Stimulated activated CD8-positive, alpha-beta memory T cell treated with anti-CD3 and anti-CD28 coated beads, Interleukin-7, amount 100 ng/mL, for 48 hours (primary cell): ENCODE data around the gene HORMAD2.
"Not testable (repeated sequence)": the region's sequence is repeated elsewhere in the genome, so short reads cannot be mapped to it uniquely, and the experiment has no call there.

ENCODE experiments used
- DNase-seq, 2 donors: peaks; one replicate each; pipeline ENCODE4 v3.0.0-alpha.2; 2020; ENCODE audit warnings: low read depth in 1 of 2; ENCODE audit errors: extremely low read depth in 1 of 2

HORMAD2 gene

GRCh38 chr22:30054764-30055069 is 25.5 kb upstream of the HORMAD2 start:
- no peak for DNase-seq

GRCh38 chr22:30056015-30056414 is 24.2 kb upstream of the HORMAD2 start:
- no peak for DNase-seq

DNA sequence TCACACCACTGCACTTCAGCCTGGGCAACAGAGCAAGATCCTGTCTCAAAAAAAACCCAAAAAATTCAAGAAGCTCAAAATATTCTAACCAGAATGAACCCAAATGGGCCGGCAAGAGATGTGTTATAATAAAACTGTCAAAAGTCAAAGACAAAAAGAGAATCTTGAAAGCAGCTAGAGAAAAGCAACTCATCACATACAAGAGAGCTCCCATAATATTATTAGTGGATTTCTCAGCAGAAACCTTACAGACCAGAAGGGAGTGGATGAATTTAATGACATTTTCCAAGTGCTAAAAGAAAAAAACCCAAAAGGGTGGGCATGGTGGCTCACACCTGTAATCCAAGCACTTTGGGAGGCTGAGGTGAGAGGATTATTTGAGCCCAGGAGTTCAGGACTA is 22.9 kb upstream of the HORMAD2 start:
- no peak for DNase-seq

GRCh38 chr22:30059346-30060020 is 20.8 kb upstream of the HORMAD2 start:
- DNase-seq, result not testable (repeated sequence)

DNA sequence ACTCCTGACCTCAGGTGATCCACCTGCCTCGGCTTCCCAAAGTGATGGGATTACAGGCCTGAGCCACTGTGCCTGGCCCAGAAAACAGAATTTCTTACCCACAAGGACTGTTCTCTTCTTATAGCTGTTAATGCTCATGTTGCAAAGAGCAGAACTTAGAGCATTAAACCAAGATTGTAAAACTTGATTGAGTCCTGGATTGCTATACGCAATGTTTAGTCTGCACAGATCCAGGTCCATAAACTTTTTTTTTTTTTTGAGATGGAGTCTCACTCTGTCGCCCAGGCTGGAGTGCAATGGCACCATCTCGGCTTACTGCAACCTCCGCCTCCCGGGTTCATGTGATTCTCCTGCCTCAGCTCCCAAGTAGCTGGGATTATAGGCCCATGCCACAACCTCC is 19.2 kb upstream of the HORMAD2 start:
- not testable (repeated sequence) for DNase-seq

DNA sequence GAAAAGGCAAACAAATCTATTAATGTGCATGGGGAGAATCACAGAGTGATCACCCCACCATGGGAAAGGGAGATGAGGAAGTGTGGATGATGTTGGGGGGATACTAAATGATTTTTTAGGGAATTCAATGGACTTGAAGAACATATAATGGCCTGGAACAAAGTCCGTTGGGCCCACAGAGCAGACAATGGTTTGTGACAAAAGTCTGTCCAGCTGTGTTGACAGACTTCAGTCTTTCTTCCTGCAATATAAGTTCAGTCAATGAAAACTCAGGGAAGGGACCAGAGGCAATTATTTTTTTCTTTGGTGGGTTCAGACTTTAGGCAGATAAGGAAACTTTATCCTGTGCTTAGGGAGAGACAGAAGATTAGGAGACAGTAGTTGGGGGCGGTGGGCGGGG is 18.0 kb upstream of the HORMAD2 start:
- DNase-seq, result no peak

GRCh38 chr22:30062950-30063349 is 17.3 kb upstream of the HORMAD2 start:
- DNase-seq, result no peak

GRCh38 chr22:30064172-30064571 is 16.1 kb upstream of the HORMAD2 start:
- DNase-seq, result no peak

DNA sequence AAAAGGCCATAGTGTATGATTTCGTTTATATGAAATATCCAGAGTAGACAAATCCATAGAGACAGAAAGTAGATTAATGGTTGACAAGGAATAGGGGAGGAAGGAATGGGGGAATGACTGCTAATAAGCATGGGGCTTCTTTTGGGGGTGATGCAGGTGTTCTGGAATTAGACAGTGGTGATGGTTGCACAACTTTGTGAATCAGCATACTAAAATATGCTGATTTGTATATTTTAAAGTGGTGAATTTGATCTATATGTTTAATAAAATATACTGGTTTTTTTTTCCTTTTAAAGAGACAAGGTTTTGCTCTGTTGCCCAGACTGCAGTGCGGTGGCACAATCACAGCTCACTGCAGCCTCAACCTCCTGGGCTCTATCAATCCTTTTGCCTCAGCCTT is 6.5 kb upstream of the HORMAD2 start:
- DNase-seq, result no peak

GRCh38 chr22:30074147-30074546 is 6.1 kb upstream of the HORMAD2 start:
- no peak for DNase-seq

DNA sequence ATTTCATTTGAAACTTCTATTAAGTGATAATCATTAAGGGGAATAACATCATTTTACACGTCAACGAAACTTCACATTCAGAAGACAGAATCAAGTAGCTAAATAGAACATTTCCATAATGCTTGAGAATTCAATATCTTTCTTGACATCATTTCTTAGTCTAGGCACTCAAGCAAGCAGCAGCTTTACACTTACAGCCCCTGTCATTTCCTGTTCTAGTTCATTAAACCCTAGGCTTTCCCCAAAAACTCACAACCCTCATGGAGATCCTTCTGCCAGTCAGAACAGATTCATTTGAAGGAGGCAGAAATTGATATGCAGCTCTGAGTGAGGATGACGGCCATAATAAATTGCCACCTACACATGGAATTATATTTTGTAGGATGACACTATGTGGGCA is 5.3 kb upstream of the HORMAD2 start:
- DNase-seq, result no peak

GRCh38 chr22:30077279-30077880 is 2.9 kb upstream of the HORMAD2 start:
- DNase-seq, result no peak

DNA sequence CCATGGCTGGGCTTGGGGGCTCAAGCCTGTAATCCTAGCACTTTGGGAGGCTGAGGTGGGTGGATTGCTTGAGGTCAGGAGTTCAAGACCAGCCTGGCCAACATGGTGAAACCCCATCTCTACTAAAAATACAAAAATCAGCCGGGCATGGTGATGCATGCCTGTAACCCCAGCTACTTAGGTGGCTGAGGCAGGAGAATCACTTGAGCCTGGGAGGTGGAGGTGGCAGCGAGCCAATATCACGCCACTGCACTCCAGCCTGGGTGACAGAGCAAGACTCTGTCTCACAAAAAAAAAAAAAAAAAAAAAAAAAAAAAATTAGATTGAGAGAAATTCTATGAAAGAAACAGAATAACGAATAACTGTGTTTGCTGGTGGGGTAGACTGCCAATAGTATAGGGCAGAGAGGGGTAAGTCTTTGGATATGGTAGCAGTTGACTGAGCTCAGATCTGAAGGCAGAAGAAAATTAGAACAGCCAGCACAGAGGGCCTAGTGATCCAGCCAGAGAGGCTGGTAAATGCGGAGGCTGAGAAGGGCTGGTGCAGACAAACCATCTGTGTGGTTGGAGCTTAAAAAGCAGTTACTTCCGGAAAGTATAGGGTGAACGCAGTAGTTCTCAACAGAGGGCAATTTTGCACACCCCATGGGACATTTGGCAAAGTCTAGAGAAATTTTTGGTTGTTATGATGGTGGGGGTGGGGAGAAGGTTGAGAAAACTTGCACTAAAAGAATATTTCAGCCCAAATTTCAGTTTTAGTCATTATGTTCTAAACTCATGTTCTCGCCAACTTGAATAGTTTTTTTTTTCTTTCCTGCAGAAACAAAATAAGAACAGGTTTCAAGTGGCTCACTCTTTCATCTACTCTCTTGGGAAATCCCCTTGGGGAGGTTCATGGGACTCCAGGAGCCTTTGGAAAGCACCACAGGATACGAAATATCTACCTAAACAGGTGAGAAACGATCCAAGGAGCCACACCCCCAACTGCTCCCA is 1.6 kb upstream of the HORMAD2 start:
- DNase-seq, result no peak

- no peak for DNase-seq
These were observed 541 bp downstream of the HORMAD2 start for GRCh38 chr22:30080805-30081204.

- DNase-seq, result no peak
These were observed 6.2 kb downstream of the HORMAD2 start for GRCh38 chr22:30086496-30086895.

- DNase-seq, result not testable (repeated sequence)
These were observed 6.8 kb downstream of the HORMAD2 start for GRCh38 chr22:30087037-30087436.

DNA sequence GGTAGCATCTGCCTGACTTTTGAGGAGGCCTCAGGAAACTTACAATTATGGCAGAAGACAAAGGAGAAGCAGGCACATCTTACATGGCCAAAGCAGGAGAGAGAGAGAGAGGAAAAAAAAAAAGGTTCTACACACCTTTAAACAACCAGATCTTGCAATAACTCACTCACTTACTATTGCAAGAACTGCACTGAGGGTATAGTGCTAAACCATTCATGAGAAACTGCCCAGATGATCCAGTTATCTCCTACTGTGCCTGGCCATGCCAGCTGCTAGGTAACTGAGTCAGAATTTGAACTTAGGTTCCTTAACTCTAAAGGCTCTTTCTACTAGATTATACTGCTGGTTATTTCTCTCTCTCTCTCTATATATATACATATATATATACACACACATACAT is 7.3 kb downstream of the HORMAD2 start:
- DNase-seq, result no peak

- DNase-seq, result no peak
These were observed 8.2 kb downstream of the HORMAD2 start for GRCh38 chr22:30088468-30088867.

DNA sequence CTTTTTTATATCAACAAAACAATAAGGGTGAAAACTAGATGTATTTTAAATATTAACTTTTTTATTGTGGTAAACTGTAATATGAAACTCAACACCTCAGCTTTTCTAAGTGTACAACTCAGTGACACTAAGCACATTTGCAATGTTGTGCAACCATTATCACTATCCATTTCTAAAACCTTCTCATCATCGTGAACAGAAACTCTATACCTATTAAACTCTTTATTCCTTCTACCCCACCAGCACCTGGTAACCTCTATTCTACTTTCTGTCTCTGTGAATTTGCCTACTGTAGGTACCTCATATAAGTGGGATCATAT is 9.4 kb downstream of the HORMAD2 start:
- no peak for DNase-seq

GRCh38 chr22:30092686-30093085 is 12.4 kb downstream of the HORMAD2 start:
- no peak for DNase-seq

DNA sequence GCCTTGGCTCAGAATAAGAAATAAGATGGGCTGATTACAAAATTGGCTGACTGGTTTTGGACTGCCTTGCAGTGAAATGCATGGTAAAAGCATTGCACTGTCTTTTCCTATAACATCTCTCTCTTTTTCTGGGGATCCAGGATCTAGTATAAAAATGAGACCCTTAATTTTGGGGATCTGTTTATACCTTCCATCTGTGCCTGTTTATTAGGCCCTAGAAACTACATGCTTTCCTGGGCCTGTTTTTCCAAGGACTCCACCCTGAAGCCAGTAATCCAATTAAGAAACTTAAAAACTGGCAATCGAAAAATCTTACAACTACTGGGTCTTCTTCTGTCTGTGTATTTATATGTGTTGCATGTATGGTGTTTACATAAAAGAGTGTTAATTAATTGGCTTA is 14.5 kb downstream of the HORMAD2 start:
- DNase-seq, result no peak

DNA sequence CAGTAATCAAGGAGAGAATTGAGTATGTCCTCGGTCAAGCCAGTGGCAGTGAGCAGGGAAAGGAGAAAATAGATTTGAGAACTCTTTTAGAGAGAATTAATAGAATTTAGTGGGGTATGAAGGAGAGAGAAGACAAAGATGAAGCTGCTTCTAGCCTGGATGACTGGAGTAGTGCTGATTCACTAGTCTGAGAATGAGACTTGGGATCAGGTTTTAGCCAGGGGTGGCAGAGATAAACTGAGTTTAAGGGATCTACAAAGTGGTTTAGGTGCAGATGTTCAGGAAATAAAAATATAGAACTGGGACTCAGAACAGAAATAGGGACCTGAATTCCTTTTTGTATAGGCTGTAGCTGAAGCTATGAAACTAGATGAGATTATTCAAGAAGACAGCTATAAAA is 17.6 kb downstream of the HORMAD2 start:
- DNase-seq, result no peak
